ENCODE measurements around the gene SERPINB13.
A peak's percentile ranks its signal among the peaks of the same experiment; 100 is the strongest.

The SERPINB13 gene

GRCh38 chr18:63564561-63564960, 22.6 kb upstream of the SERPINB13 start:
- H3K4me3 ChIP-seq (ENCODE audit: low read depth, low read length), result no peak overlapping the region
- no peak for TF ChIP-seq CTCF (IDR thresholded peaks at IDR 0.05; ENCODE audit: low read depth, low read length, missing control alignments)
- DNase-seq (ENCODE audit: low read depth), result no peak
- in situ Hi-C loops (cut with HindIII; ENCODE audit: low sequenced_read_pairs), result no loop called here

GRCh38 chr18:63567276-63567675, 19.9 kb upstream of the SERPINB13 start:
- DNase-seq (ENCODE audit: low read depth), result no peak
- no peak for TF ChIP-seq CTCF (IDR thresholded peaks at IDR 0.05; ENCODE audit: low read depth, low read length, missing control alignments)
- in situ Hi-C loops (cut with HindIII; ENCODE audit: low sequenced_read_pairs), result no loop called here
- no peak overlapping the region for H3K4me3 ChIP-seq (ENCODE audit: low read depth, low read length)

- in situ Hi-C loops (cut with HindIII; ENCODE audit: low sequenced_read_pairs), result no loop called here
- no peak overlapping the region for H3K4me3 ChIP-seq (ENCODE audit: low read depth, low read length)
- TF ChIP-seq CTCF (IDR thresholded peaks at IDR 0.05; ENCODE audit: low read depth, low read length, missing control alignments), result no peak
- no peak for DNase-seq (ENCODE audit: low read depth)
These were observed 19.3 kb upstream of the SERPINB13 start for GRCh38 chr18:63567825-63568224.

GRCh38 chr18:63570721-63571120, 16.4 kb upstream of the SERPINB13 start:
- TF ChIP-seq CTCF (IDR thresholded peaks at IDR 0.05; ENCODE audit: low read depth, low read length, missing control alignments), result no peak
- in situ Hi-C loops (cut with HindIII; ENCODE audit: low sequenced_read_pairs), result no loop called here
- H3K4me3 ChIP-seq (ENCODE audit: low read depth, low read length), result no peak overlapping the region
- no peak for DNase-seq (ENCODE audit: low read depth)

- DNase-seq (ENCODE audit: low read depth), result no peak
- H3K4me3 ChIP-seq (ENCODE audit: low read depth, low read length), result no peak overlapping the region
- no peak for TF ChIP-seq CTCF (IDR thresholded peaks at IDR 0.05; ENCODE audit: low read depth, low read length, missing control alignments)
- in situ Hi-C loops (cut with HindIII; ENCODE audit: low sequenced_read_pairs), result no loop called here
These were observed 11.5 kb upstream of the SERPINB13 start for GRCh38 chr18:63575681-63576080.

- DNase-seq (ENCODE audit: low read depth), result peak; percentile 29
- no peak overlapping the region for H3K4me3 ChIP-seq (ENCODE audit: low read depth, low read length)
- in situ Hi-C loops (cut with HindIII; ENCODE audit: low sequenced_read_pairs), result no loop called here
- TF ChIP-seq CTCF (IDR thresholded peaks at IDR 0.05; ENCODE audit: low read depth, low read length, missing control alignments), result peak; percentile 72
These were observed 8.7 kb upstream of the SERPINB13 start for GRCh38 chr18:63578357-63578958.

Measured in astrocyte of the cerebellum (primary cell).